ENCODE measurements around the gene FANK1.

Gene FANK1

GRCh38 chr10:125865120-125865519 is 31.2 kb upstream of the FANK1 start (continued):
- TF ChIP-seq TSHZ2 (CRISPR knock-in tag; IDR thresholded peaks at IDR 0.05) = no peak

- TF ChIP-seq ZNF70 (CRISPR knock-in tag; IDR thresholded peaks at IDR 0.05) (no peak), PPARA (CRISPR knock-in tag; IDR thresholded peaks at IDR 0.05; ENCODE audit: borderline replicate concordance) (no peak), ZC3H10 (CRISPR knock-in tag; IDR thresholded peaks at IDR 0.05) (no peak), TOX (CRISPR knock-in tag; IDR thresholded peaks at IDR 0.05; ENCODE audit: borderline replicate concordance) (no peak), CREB5 (CRISPR knock-in tag; IDR thresholded peaks at IDR 0.05; ENCODE audit: low read depth) (no peak), ARNTL (CRISPR knock-in tag; IDR thresholded peaks at IDR 0.05; ENCODE audit: borderline replicate concordance, low read depth) (no peak), GLIS3 (CRISPR knock-in tag; IDR thresholded peaks at IDR 0.05) (no peak), RARB (CRISPR knock-in tag; IDR thresholded peaks at IDR 0.05) (no peak), ZNF8 (CRISPR knock-in tag; IDR thresholded peaks at IDR 0.05) (no peak), CSRNP3 (CRISPR knock-in tag; IDR thresholded peaks at IDR 0.05) (no peak), ISL1 (CRISPR knock-in tag; IDR thresholded peaks at IDR 0.05) (no peak)
- no peak for ATAC-seq
Measured at GRCh38 chr10:125866421-125867029, 29.8 kb upstream of the FANK1 start.

DNA sequence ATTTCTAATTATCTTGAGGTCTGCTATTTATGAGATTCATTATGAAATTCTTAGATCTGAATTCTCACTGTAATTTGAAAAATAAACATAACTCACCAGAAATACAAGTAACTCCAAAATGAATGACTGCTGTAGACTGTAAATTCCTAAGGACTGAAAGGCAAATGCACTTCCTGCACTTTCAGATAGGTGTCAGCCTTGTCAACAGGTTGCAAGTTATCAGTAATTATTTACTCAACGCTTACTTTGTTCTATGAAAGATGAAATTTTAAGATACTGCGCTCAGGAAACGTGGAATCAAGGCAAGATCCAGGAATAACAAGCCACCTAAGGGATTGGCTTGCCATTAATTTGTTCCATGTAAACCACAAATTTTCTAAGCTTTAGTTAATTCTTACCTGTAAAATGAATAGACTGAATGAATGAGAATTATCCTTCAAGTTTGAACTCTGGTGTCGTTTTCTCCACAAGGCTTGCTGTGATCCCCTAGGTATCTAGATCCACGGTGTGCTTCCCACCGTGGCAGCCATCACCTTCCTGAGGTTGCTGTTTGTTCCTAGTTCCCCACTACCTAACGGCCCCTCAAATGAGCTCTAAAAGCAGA is 27.9 kb upstream of the FANK1 start:
- TF ChIP-seq ZFP3 (CRISPR knock-in tag; IDR thresholded peaks at IDR 0.05) (no peak), CREB5 (CRISPR knock-in tag; IDR thresholded peaks at IDR 0.05; ENCODE audit: low read depth) (no peak), TCF4 (CRISPR knock-in tag; IDR thresholded peaks at IDR 0.05; ENCODE audit: borderline replicate concordance) (no peak), ZNF565 (CRISPR knock-in tag; conservative IDR thresholded peaks at IDR 0.05; ENCODE audit: low read depth) (no peak), ZNF8 (CRISPR knock-in tag; IDR thresholded peaks at IDR 0.05) (no peak), TSHZ2 (CRISPR knock-in tag; IDR thresholded peaks at IDR 0.05) (no peak), SNAI2 (CRISPR knock-in tag; IDR thresholded peaks at IDR 0.05) (no peak), ESRRG (CRISPR knock-in tag; IDR thresholded peaks at IDR 0.05) (no peak), BACH2 (CRISPR knock-in tag; IDR thresholded peaks at IDR 0.05; ENCODE audit: borderline replicate concordance) (no peak), CSDC2 (CRISPR knock-in tag; IDR thresholded peaks at IDR 0.05) (no peak)
- ATAC-seq = peak; percentile 71

Measured in SK-N-SH treated with all-trans-retinoic acid at 6 μM for 48 hours (cell line).